ENCODE results near the gene LTBP2. TPM values are rescaled to one million over a fixed set of nuclear protein-coding genes. Genes with fewer than 3 reads are reported as not detected.

LTBP2 gene
- polyA plus RNA-seq, 1 donor from 2014 or later = 0.33 TPM

DNA sequence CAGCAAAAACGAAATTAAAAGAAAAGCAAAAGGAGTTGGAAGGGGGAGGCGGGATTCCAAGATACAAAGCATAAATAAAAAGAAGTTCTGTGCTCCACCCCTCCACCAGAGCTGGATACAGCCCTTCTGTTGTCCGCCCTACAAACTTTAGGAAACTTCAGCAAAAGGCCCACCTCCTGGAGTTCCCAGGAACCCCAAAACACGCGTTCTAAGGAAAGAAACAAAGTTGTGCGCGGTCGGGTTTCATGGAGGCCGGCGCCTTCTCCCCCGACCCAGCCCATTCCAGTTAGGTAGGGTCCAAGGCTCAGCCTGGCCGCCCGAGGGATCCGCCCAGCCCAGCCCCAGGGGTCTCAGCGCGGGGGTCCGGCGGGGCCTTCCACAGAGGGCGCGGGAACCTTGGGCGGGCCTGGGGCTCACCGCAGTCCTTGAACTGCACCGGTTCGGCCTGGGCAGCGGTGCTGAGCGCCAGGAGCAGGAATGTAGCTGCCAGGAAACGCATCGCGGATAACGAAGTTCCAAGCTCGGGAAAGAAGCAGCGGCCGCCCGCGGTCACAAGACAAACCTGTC lies 119.2 kb downstream of the LTBP2 start, which contains the start of gene NPC2:
Gene NPC2 (minus strand): TSS at position 530 of the 567 bp plus-strand sequence. CDS start 31 bp downstream, at position 499.
- Histone ChIP-seq H3K9ac (ENCODE audit: low read length) (peak within 1 kb of the TSS; percentile 88), H3K79me2 (replicated peaks; ENCODE audit: insufficient read depth, low read length) (peaks cover 14% of the 10 kb centered on the region), H3F3A (ENCODE audit: insufficient read depth, low read length, poor library complexity, severe bottlenecking) (no peaks in the 10 kb centered on the region), H3K36me3 (ENCODE audit: insufficient read depth, low read length) (no peaks in the 10 kb centered on the region), H3K9me3 (ENCODE audit: low read length) (no peaks in the 10 kb centered on the region), H3K9me2 (ENCODE audit: insufficient read depth, low read length) (no peaks in the 10 kb centered on the region), H2AFZ (ENCODE audit: low read depth, low read length) (peak within 1 kb of the TSS; percentile 100), H4K20me1 (ENCODE audit: insufficient read depth) (no peaks in the 10 kb centered on the region), H3K27ac (ENCODE audit: low read length) (peak within 1 kb of the TSS; percentile 84), H3K27me3 (ENCODE audit: insufficient read depth, low read depth, low read length) (peaks cover 17% of the 10 kb centered on the region), H3K4me3 (ENCODE audit: low read length) (peak within 1 kb of the TSS; percentile 92), H3K4me2 (ENCODE audit: low read length) (peak within 1 kb of the TSS; percentile 92)
- TF ChIP-seq, protein P1, sequence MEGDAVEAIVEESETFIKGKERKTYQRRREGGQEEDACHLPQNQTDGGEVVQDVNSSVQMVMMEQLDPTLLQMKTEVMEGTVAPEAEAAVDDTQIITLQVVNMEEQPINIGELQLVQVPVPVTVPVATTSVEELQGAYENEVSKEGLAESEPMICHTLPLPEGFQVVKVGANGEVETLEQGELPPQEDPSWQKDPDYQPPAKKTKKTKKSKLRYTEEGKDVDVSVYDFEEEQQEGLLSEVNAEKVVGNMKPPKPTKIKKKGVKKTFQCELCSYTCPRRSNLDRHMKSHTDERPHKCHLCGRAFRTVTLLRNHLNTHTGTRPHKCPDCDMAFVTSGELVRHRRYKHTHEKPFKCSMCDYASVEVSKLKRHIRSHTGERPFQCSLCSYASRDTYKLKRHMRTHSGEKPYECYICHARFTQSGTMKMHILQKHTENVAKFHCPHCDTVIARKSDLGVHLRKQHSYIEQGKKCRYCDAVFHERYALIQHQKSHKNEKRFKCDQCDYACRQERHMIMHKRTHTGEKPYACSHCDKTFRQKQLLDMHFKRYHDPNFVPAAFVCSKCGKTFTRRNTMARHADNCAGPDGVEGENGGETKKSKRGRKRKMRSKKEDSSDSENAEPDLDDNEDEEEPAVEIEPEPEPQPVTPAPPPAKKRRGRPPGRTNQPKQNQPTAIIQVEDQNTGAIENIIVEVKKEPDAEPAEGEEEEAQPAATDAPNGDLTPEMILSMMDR (IDR thresholded peaks at IDR 0.05; ENCODE audit: poor library complexity, severe bottlenecking) = no peak
- TF ChIP-seq SMC3 (conservative IDR thresholded peaks at IDR 0.05; ENCODE audit: poor library complexity) (no peak), MXI1 (conservative IDR thresholded peaks at IDR 0.05; ENCODE audit: poor library complexity, severe bottlenecking) (peak; percentile 11), POLR2AphosphoS5 (IDR thresholded peaks at IDR 0.05) (no peak), RAD21 (conservative IDR thresholded peaks at IDR 0.05) (no peak), EP300 (conservative IDR thresholded peaks at IDR 0.05; ENCODE audit: poor library complexity, severe bottlenecking) (no peak), TAF1 (IDR thresholded peaks at IDR 0.05; ENCODE audit: low read depth) (no peak)

DNA sequence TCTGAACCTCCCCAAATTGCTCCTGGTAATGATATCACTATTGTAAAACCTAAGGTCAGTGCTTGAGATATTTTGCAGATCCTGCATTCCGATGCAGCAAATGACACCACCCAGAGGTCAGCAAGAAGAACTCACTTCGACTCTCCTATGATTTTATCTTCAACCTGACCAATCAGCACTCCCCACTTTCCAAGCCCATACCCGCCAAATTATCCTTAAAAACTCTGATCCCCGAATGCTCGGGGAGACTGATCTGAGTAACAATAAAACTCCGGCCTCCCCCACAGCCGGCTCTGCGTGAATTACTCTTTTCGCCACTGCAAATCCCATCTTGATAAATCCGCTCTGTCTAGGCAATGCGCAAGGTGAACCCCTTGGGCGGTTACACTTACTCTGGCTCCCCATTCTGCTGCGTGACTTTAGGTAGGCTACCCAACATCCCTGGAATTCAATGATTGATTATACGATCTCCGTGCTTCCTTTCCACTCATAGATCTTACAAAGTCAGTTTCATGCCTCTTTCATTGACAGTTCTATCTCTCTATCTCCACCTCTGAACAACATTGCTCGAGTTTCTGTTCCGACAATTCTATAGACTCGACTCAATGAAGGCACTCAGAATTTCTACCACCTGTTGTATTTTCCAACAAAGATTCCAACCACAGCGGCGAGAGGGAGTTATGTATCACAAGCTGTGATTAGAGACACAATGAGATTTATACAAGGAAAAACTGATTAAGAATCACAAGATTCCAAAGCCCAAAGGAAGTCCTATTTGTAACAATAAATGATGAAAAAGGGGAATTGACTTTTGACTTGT lies 119.9 kb downstream of the LTBP2 start:
- TF ChIP-seq EP300 (conservative IDR thresholded peaks at IDR 0.05; ENCODE audit: poor library complexity, severe bottlenecking) (no peak), TAF1 (IDR thresholded peaks at IDR 0.05; ENCODE audit: low read depth) (no peak), MXI1 (conservative IDR thresholded peaks at IDR 0.05; ENCODE audit: poor library complexity, severe bottlenecking) (no peak), SMC3 (conservative IDR thresholded peaks at IDR 0.05; ENCODE audit: poor library complexity) (no peak), EZH2 (IDR thresholded peaks at IDR 0.05; ENCODE audit: borderline replicate concordance, insufficient read depth, low read length, poor library complexity, severe bottlenecking) (no peak), POLR2AphosphoS5 (IDR thresholded peaks at IDR 0.05) (no peak), RAD21 (conservative IDR thresholded peaks at IDR 0.05) (no peak)
- TF ChIP-seq, protein P1 (IDR thresholded peaks at IDR 0.05; ENCODE audit: poor library complexity, severe bottlenecking) = no peak
- TF ChIP-seq, protein P2, sequence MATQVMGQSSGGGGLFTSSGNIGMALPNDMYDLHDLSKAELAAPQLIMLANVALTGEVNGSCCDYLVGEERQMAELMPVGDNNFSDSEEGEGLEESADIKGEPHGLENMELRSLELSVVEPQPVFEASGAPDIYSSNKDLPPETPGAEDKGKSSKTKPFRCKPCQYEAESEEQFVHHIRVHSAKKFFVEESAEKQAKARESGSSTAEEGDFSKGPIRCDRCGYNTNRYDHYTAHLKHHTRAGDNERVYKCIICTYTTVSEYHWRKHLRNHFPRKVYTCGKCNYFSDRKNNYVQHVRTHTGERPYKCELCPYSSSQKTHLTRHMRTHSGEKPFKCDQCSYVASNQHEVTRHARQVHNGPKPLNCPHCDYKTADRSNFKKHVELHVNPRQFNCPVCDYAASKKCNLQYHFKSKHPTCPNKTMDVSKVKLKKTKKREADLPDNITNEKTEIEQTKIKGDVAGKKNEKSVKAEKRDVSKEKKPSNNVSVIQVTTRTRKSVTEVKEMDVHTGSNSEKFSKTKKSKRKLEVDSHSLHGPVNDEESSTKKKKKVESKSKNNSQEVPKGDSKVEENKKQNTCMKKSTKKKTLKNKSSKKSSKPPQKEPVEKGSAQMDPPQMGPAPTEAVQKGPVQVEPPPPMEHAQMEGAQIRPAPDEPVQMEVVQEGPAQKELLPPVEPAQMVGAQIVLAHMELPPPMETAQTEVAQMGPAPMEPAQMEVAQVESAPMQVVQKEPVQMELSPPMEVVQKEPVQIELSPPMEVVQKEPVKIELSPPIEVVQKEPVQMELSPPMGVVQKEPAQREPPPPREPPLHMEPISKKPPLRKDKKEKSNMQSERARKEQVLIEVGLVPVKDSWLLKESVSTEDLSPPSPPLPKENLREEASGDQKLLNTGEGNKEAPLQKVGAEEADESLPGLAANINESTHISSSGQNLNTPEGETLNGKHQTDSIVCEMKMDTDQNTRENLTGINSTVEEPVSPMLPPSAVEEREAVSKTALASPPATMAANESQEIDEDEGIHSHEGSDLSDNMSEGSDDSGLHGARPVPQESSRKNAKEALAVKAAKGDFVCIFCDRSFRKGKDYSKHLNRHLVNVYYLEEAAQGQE (IDR thresholded peaks at IDR 0.05; ENCODE audit: borderline replicate concordance) = no peak
- H3K4me3 ChIP-seq (ENCODE audit: low read length) = peak overlapping the region; percentile 92
- H3F3A ChIP-seq (ENCODE audit: insufficient read depth, low read length, poor library complexity, severe bottlenecking) = no peaks in the 10 kb centered on the region
- no peak overlapping the region for H3K9ac ChIP-seq (ENCODE audit: low read length)
- no peaks in the 10 kb centered on the region for H3K36me3 ChIP-seq (ENCODE audit: insufficient read depth, low read length)
- no peaks in the 10 kb centered on the region for H4K20me1 ChIP-seq (ENCODE audit: insufficient read depth)
- no peaks in the 10 kb centered on the region for H3K9me3 ChIP-seq (ENCODE audit: low read length)
- H3K79me2 ChIP-seq (replicated peaks; ENCODE audit: insufficient read depth, low read length) = peaks cover 14% of the 10 kb centered on the region
- peaks cover 17% of the 10 kb centered on the region for H3K27me3 ChIP-seq (ENCODE audit: insufficient read depth, low read depth, low read length)
- H3K27ac ChIP-seq (ENCODE audit: low read length) = no peak overlapping the region
- H2AFZ ChIP-seq (ENCODE audit: low read depth, low read length) = no peak overlapping the region
- peak overlapping the region; percentile 70 for H3K4me2 ChIP-seq (ENCODE audit: low read length)
- no peaks in the 10 kb centered on the region for H3K9me2 ChIP-seq (ENCODE audit: insufficient read depth, low read length)

All from neural cell (in vitro differentiated cells).